ENCODE results near the gene EXTL2. TPM values are rescaled to one million over a fixed set of nuclear protein-coding genes. Genes with fewer than 3 reads are reported as not detected.
"Not testable (repeated sequence)": the region's sequence is repeated elsewhere in the genome, so short reads cannot be mapped to it uniquely, and the experiment has no call there.

The EXTL2 gene
- total RNA-seq, 1 experiment from 2014 or later, result 41.0 TPM

GRCh38 chr1:100851726-100852125 lies 42.9 kb downstream of the EXTL2 start (continued):
- TF ChIP-seq AR (CRISPR knock-in tag; IDR thresholded peaks at IDR 0.05), result no peak

DNA sequence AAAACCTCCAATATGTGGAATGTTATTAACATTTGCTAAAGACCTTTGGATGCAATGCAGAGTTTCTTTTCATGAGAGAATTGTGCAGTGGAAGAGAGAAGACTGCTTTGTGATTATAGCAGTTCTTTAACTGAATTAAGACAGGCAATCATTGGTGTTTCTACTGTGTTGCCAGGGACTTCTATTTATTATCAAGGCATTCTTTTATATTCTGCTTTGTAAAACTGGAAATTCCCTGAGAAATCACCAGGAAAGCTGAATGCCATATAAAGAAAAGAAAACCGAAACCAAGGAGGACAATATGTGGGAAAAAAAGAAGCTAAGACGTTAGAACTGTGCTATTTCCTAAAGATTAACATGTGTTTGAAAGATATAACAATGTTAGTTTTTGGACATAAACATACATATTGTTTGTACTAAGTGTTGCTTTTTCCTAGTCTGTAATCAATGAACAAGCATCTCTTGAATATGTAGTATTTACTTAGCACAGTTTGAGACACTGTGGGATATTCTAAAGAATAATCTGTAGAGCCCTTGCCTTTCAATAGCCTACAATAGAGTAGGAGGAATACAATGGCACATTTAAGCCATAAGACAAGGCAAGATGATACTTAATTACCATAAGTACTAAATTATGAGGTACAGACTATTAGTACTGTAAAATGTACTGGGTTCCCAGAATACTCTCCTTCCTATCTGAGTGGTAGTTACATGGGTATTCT lies 47.1 kb downstream of the EXTL2 start:
- no peak for DNase-seq (ENCODE audit: low spot score)
- no peak for ATAC-seq
- peaks cover 89% of the 10 kb centered on the region for H3K27me3 Mint-ChIP-seq (ENCODE audit: low read depth)
- H3K36me3 Mint-ChIP-seq, result no peaks in the 10 kb centered on the region
- TF ChIP-seq NFE2L1 (CRISPR knock-in tag; IDR thresholded peaks at IDR 0.05) (no peak), NFYB (CRISPR knock-in tag; conservative IDR thresholded peaks at IDR 0.05; ENCODE audit: low read depth) (no peak), TEAD4 (CRISPR knock-in tag; IDR thresholded peaks at IDR 0.05) (no peak)
- H3K4me3 Mint-ChIP-seq, result no peak overlapping the region
- no peak overlapping the region for H3K27ac Mint-ChIP-seq
- H3K9me3 Mint-ChIP-seq, result peaks cover 9% of the 10 kb centered on the region
- POLR2A ChIA-PET, result no interaction called here
- CTCF ChIA-PET, result no interaction called here
- no peaks in the 10 kb centered on the region for H3K4me1 Mint-ChIP-seq

DNA sequence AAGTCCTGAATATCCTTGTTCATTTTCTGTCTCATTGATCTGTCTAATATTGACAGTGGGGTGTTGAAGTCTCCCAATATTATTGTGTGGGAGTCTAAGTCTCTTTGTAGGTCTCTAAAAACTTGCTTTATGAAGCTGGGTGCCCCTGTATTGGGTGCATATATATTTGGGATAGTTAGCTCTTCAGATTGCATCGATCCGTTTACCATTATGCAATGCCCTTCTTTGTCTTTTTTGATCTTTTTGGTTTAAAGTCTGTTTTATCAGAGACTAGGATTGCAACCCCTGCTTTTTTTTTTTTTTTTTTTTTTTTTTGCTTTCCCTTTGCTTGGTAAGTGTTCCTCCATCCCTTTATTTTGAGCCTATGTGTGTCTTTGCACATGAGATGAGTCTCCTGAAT lies 51.5 kb downstream of the EXTL2 start:
- ATAC-seq; DNase-seq (ENCODE audit: low spot score); H3K36me3 Mint-ChIP-seq; POLR2A ChIA-PET; CTCF ChIA-PET; H3K4me3 Mint-ChIP-seq; H3K27ac Mint-ChIP-seq; H3K4me1 Mint-ChIP-seq: not testable (repeated sequence)
- Mint-ChIP-seq H3K9me3 (peaks cover 22% of the 10 kb centered on the region), H3K27me3 (ENCODE audit: low read depth) (peaks cover 75% of the 10 kb centered on the region)

- Mint-ChIP-seq H3K36me3 (no peaks in the 10 kb centered on the region), H3K27ac (no peak overlapping the region), H3K9me3 (peaks cover 11% of the 10 kb centered on the region; the same call in 1 of the 2 replicates), H3K4me1 (peaks cover 3% of the 10 kb centered on the region; the same call in 1 of the 2 replicates), H3K4me3 (no peak overlapping the region), H3K27me3 (ENCODE audit: low read depth) (peaks cover 8% of the 10 kb centered on the region)
- ATAC-seq, result no peak
- TF ChIP-seq E2F1 (CRISPR knock-in tag; IDR thresholded peaks at IDR 0.05), result no peak
- TF ChIP-seq, protein P1, sequence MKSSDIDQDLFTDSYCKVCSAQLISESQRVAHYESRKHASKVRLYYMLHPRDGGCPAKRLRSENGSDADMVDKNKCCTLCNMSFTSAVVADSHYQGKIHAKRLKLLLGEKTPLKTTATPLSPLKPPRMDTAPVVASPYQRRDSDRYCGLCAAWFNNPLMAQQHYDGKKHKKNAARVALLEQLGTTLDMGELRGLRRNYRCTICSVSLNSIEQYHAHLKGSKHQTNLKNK (CRISPR knock-in tag; IDR thresholded peaks at IDR 0.05), result no peak
- TF ChIP-seq, protein P2, sequence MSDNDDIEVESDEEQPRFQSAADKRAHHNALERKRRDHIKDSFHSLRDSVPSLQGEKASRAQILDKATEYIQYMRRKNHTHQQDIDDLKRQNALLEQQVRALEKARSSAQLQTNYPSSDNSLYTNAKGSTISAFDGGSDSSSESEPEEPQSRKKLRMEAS (CRISPR knock-in tag; IDR thresholded peaks at IDR 0.05), result no peak
- no peak for TF ChIP-seq ESRRA (CRISPR knock-in tag; IDR thresholded peaks at IDR 0.05; ENCODE audit: borderline replicate concordance)
- no peak for TF ChIP-seq PRDM15 (CRISPR knock-in tag; IDR thresholded peaks at IDR 0.05)
- TF ChIP-seq, protein P3, sequence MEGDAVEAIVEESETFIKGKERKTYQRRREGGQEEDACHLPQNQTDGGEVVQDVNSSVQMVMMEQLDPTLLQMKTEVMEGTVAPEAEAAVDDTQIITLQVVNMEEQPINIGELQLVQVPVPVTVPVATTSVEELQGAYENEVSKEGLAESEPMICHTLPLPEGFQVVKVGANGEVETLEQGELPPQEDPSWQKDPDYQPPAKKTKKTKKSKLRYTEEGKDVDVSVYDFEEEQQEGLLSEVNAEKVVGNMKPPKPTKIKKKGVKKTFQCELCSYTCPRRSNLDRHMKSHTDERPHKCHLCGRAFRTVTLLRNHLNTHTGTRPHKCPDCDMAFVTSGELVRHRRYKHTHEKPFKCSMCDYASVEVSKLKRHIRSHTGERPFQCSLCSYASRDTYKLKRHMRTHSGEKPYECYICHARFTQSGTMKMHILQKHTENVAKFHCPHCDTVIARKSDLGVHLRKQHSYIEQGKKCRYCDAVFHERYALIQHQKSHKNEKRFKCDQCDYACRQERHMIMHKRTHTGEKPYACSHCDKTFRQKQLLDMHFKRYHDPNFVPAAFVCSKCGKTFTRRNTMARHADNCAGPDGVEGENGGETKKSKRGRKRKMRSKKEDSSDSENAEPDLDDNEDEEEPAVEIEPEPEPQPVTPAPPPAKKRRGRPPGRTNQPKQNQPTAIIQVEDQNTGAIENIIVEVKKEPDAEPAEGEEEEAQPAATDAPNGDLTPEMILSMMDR (IDR thresholded peaks at IDR 0.05), result no peak
- POLR2A ChIA-PET, result interaction anchor here (1.0 kb wide), 1 partner anchor 229 kb away, joined by 3 read pairs; no protein-coding TSS in a partner anchor
- DNase-seq (ENCODE audit: low spot score), result no peak
- CTCF ChIA-PET, result interaction anchor here (1.3 kb wide), 1 partner anchor 16 kb away, joined by 4 read pairs; no protein-coding TSS in a partner anchor
Observed at GRCh38 chr1:100835866-100836842, 58.5 kb downstream of the EXTL2 start.
